Peyer's patch (tissue), 4 donors: ENCODE results near the gene NTN4. TPM values are rescaled to one million over a fixed set of nuclear protein-coding genes. Genes with fewer than 3 reads are reported as not detected.
A peak's percentile ranks its signal among the peaks of the same experiment; 100 is the strongest.

Source experiments
- DNase-seq, 3 donors: peaks; one replicate each; pipeline ENCODE4 v3.0.0-alpha.2; 2017 to 2019
- H3K27ac ChIP-seq, 4 donors: fragments of 200-600 bp; sonication (generic); one replicate each; pipeline ENCODE4 v1.5.1; 2016 to 2019
- H3K27me3 ChIP-seq, 2 donors: fragments of 200-600 bp; sonication (generic); one replicate each; pipeline ENCODE4 v1.5.1; 2019
- H3K36me3 ChIP-seq, 3 donors: fragments of 200-600 bp; sonication (generic); one replicate each; pipeline ENCODE4 v1.5.1; 2016 to 2019
- H3K4me1 ChIP-seq, 4 donors: fragments of 200-600 bp; sonication (generic); one replicate each; pipeline ENCODE4 v1.5.1; 2016 to 2019
- H3K4me3 ChIP-seq, 4 donors: fragments of 200-600 bp; sonication (generic); 1 replicate in 3 of 4; 2 replicates in 1 of 4; pipeline ENCODE4 v1.5.1; 2016 to 2019; ENCODE audit warnings: mild to moderate bottlenecking in 1 of 4
- H3K9me3 ChIP-seq, 4 donors: fragments of 200-600 bp; sonication (generic); one replicate each; pipeline ENCODE4 v1.5.1; 2016 to 2019; ENCODE audit warnings: mild to moderate bottlenecking in 1 of 4
- POLR2A ChIP-seq, 2 donors: fragments of 450-650 bp; IDR thresholded peaks; one replicate each; pipeline ENCODE4 v1.5.1; 2017; ENCODE audit warnings: antibody characterized with exemption in 2 of 2, mild to moderate bottlenecking in 2 of 2, moderate library complexity in 2 of 2
- total RNA-seq, 4 donors: library from RNA; depleted of rRNA; stranded (reverse); fragments of >200 nt; gene quantifications; one replicate each; pipeline ENCODE4 v1.1.0, GENCODE V29; 2016
- TF ChIP-seq, protein P1 (sequence below), 6 experiments: fragments of 450-650 bp in 4 of 6; fragments of 200-600 bp in 2 of 6; sonication (generic) in 1 of 6; IDR thresholded peaks; one replicate each; pipeline ENCODE4 v1.5.1; 2017 to 2019; ENCODE audit warnings: antibody characterized with exemption in 6 of 6, mild to moderate bottlenecking in 3 of 6, moderate library complexity in 1 of 6

The NTN4 gene
- total RNA-seq, 4 donors from 2014 or later = 12.3 to 20.6 (median 16.6) TPM

DNA sequence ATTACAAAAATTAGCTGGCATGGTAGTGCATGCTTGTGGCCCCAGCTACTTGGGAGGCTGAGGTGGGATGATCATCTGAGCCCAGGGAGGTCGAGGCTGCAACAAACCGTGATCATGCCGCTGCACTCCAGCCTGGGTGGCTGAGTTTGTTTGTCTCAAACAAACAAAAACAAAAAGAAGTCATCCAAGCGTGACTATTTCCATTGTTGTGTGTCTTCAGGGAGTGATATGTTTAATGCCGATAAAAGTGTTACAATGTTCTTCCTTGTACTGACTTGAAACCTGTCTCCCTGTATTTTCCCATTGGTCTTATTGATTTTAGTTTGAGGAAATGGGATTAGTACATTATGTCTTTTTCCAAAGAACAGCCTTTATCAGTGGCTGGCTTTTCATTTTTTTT, 163.7 kb downstream of the NTN4 start:
- Histone ChIP-seq H3K27me3 (no peaks in the 10 kb centered on the region), H3K4me1 (no peaks in the 10 kb centered on the region), H3K9me3 (no peaks in the 10 kb centered on the region), H3K4me3 (no peak overlapping the region), H3K36me3 (no peaks in the 10 kb centered on the region), H3K27ac (no peak overlapping the region)
- TF ChIP-seq, protein P1, sequence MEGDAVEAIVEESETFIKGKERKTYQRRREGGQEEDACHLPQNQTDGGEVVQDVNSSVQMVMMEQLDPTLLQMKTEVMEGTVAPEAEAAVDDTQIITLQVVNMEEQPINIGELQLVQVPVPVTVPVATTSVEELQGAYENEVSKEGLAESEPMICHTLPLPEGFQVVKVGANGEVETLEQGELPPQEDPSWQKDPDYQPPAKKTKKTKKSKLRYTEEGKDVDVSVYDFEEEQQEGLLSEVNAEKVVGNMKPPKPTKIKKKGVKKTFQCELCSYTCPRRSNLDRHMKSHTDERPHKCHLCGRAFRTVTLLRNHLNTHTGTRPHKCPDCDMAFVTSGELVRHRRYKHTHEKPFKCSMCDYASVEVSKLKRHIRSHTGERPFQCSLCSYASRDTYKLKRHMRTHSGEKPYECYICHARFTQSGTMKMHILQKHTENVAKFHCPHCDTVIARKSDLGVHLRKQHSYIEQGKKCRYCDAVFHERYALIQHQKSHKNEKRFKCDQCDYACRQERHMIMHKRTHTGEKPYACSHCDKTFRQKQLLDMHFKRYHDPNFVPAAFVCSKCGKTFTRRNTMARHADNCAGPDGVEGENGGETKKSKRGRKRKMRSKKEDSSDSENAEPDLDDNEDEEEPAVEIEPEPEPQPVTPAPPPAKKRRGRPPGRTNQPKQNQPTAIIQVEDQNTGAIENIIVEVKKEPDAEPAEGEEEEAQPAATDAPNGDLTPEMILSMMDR (IDR thresholded peaks at IDR 0.05) = no peak
- TF ChIP-seq POLR2A (IDR thresholded peaks at IDR 0.05) = no peak
- DNase-seq = no peak

DNA sequence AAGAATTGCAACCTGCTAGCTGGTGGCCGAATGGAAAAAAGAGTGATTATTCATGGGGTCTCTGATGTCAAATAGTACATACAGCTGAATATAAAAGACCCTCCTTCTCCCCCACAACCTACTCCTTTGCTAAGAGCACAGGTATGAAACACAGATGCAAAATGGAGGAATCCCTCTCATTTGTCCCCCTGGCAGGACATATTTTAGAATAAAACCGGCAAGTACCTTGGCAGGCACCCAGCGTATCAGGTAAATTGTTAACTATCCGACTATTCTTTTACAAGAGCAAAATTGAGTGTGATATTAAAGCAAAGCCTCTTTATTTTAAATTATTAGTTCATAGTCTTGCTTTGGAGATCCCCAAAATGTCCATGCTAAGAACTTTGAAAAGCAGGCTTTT, 165.6 kb downstream of the NTN4 start:
- TF ChIP-seq POLR2A (IDR thresholded peaks at IDR 0.05) = no peak
- TF ChIP-seq, protein P1 (IDR thresholded peaks at IDR 0.05) = no peak
- no peak for DNase-seq

DNA sequence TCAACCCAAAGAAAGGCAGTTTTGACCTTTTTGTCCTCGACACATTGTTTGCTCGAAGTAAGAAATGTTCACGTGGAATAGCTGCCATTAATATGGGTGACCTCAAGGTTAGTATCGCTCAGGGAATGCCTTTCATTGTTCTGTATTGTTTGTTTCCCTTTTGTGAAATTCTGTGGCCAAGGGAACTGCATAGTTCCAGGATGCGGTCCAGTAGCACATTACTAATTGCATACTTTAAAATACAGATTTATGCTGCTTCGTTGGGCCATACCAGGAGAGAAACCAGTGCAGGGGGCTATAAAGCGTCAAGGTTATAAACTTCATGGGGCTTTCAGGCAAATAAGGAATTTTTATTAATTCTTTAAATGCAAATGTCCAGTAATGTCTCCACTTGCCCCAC, 166.0 kb downstream of the NTN4 start:
- Histone ChIP-seq H3K36me3 (no peaks in the 10 kb centered on the region), H3K9me3 (no peaks in the 10 kb centered on the region), H3K4me3 (no peak overlapping the region), H3K4me1 (no peaks in the 10 kb centered on the region), H3K27ac (peak overlapping the region in 1 of 4 donors; percentile 48), H3K27me3 (no peaks in the 10 kb centered on the region)
- TF ChIP-seq, protein P1 (IDR thresholded peaks at IDR 0.05) = no peak
- no peak for TF ChIP-seq POLR2A (IDR thresholded peaks at IDR 0.05)
- DNase-seq = no peak

More for the DNA sequence above, 165.6 kb downstream of the NTN4 start:
- Histone ChIP-seq H3K27me3 (no peaks in the 10 kb centered on the region), H3K4me3 (no peak overlapping the region), H3K9me3 (no peaks in the 10 kb centered on the region), H3K36me3 (no peaks in the 10 kb centered on the region), H3K27ac (peak overlapping the region in 1 of 4 donors; percentile 47), H3K4me1 (no peaks in the 10 kb centered on the region)

DNA sequence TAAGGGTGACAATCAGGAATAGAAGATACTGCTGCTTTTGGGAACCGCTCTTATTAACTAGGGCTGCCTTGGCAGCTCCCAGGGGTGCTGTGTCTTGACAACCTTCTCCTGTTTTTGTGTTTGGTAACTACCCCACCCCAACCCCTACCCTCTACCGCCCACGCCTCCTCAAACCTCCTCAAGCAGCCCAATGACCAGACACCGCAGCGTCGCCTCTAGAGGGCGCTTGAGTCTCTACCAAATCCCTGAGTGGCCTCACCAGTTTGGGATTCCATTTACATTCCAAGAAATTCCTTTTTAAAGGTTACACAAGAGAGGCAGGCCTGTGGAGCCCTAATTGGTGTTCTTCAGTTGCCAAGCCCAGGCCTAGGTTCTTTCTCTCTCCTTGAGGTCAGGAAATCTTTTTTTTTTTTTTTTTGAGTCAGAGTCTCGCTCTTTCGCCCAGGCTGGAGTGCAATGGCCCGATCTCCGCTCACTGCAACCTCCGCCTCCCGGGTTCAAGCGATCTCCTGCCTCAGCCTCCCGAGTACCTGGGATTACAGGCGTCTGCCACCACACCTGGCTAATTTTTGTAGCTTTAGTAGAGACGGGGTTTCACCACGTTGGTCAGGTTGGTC, 166.9 kb downstream of the NTN4 start:
- H3K36me3 ChIP-seq = no peaks in the 10 kb centered on the region
- H3K27ac ChIP-seq = peak overlapping the region in 1 of 4 donors; percentile 48
- no peaks in the 10 kb centered on the region for H3K27me3 ChIP-seq
- no peaks in the 10 kb centered on the region for H3K9me3 ChIP-seq
- no peaks in the 10 kb centered on the region for H3K4me1 ChIP-seq
- DNase-seq = peak in 2 of 3 donors; percentile 76 to 81
- H3K4me3 ChIP-seq = no peak overlapping the region
- TF ChIP-seq POLR2A (IDR thresholded peaks at IDR 0.05) = no peak
- TF ChIP-seq, protein P1 (IDR thresholded peaks at IDR 0.05) = peak in 4 of 6 experiments; percentile 58 to 71 (median 66)

DNA sequence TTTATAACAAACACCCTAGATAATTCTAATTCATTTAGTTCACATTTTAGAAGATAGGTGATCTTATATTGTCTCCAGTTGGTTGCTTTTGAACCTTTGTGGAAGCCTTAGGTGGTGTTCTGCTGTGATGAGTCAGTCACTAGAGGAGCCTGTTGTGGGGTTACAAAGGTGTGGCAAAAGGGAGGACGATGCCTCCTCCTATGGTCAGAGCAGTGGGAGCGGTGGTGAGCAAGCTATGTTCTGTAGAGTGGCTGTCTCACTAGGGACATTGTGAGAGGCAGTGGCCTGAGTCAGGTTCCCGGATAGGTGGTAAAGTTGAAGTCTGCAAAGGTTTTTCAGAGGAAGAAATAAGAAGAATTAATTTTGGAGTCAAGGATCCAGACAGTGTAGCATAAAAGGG, 167.7 kb downstream of the NTN4 start:
- no peaks in the 10 kb centered on the region for H3K9me3 ChIP-seq
- no peak for TF ChIP-seq POLR2A (IDR thresholded peaks at IDR 0.05)
- TF ChIP-seq, protein P1 (IDR thresholded peaks at IDR 0.05) = no peak
- H3K4me3 ChIP-seq = no peak overlapping the region
- no peak overlapping the region for H3K27ac ChIP-seq
- H3K36me3 ChIP-seq = no peaks in the 10 kb centered on the region
- H3K4me1 ChIP-seq = no peaks in the 10 kb centered on the region
- H3K27me3 ChIP-seq = no peaks in the 10 kb centered on the region
- no peak for DNase-seq
